Measurements from ENCODE around the gene PCDHGA6.
"Not testable (repeated sequence)": the region's sequence is repeated elsewhere in the genome, so short reads cannot be mapped to it uniquely, and the experiment has no call there.

The PCDHGA6 gene

DNA sequence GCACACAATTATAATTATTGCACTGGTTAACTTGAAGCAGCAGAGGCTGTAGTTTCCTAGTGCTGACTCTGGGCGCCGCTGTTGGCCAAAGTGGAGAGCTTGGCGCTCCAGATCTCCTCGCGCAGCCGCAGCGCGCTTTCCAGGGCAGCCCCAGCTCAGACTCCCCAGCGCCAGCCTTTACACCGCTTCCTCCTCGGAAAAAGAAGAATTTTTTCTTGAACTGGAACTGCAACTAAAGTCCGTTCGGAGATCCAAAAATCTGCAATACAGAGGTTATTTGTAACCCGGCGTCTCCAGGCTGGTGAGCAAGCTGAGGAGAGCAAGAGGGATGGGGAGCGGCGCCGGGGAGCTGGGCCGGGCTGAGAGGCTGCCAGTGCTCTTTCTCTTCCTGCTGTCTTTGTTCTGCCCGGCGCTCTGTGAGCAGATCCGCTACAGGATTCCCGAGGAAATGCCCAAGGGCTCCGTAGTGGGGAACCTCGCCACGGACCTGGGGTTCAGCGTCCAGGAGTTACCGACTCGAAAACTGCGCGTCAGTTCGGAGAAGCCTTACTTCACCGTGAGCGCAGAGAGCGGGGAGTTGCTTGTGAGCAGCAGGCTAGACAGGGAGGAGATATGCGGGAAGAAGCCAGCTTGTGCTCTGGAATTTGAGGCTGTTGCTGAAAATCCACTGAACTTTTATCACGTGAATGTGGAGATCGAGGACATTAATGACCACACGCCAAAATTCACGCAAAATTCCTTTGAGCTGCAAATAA lies 14.0 kb downstream of the PCDHGA6 start, which contains the start of gene PCDHGB4:
Gene PCDHGB4, plus strand, starts transcription at position 142 of the 755 bp plus-strand sequence. Its CDS starts 187 bp downstream, at position 329.
- H3K4me3 ChIP-seq (ENCODE audit: low read length); H3K27me3 ChIP-seq (ENCODE audit: control insufficient read depth, insufficient read depth, low read length); H3K4me1 ChIP-seq (ENCODE audit: control insufficient read depth, low read depth, low read length); H3K9ac ChIP-seq (ENCODE audit: low read length); H3K27ac ChIP-seq (ENCODE audit: low read length); H3K36me3 ChIP-seq (ENCODE audit: control insufficient read depth, low read depth, low read length): not testable (repeated sequence)
- H3K9me3 ChIP-seq (ENCODE audit: control insufficient read depth, low read depth, low read length), result peaks cover 49% of the 10 kb centered on the region

DNA sequence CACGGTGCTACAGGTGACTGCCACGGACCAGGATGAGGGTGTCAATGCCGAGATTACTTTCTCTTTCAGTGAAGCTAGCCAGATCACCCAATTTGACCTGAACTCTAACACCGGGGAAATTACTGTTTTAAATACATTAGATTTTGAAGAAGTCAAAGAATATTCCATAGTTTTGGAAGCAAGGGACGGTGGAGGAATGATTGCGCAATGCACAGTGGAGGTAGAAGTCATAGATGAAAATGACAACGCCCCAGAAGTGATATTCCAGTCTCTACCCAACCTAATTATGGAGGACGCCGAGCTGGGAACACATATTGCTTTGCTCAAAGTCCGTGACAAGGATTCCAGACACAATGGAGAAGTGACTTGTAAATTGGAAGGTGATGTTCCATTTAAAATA lies 15.0 kb downstream of the PCDHGA6 start:
- Histone ChIP-seq H3K27me3 (ENCODE audit: control insufficient read depth, insufficient read depth, low read length) (no peaks in the 10 kb centered on the region), H3K9me3 (ENCODE audit: control insufficient read depth, low read depth, low read length) (peaks cover 40% of the 10 kb centered on the region), H3K4me3 (ENCODE audit: low read length) (no peak overlapping the region), H3K4me1 (ENCODE audit: control insufficient read depth, low read depth, low read length) (no peaks in the 10 kb centered on the region), H3K36me3 (ENCODE audit: control insufficient read depth, low read depth, low read length) (no peaks in the 10 kb centered on the region), H3K27ac (ENCODE audit: low read length) (no peak overlapping the region), H3K9ac (ENCODE audit: low read length) (no peak overlapping the region)

DNA sequence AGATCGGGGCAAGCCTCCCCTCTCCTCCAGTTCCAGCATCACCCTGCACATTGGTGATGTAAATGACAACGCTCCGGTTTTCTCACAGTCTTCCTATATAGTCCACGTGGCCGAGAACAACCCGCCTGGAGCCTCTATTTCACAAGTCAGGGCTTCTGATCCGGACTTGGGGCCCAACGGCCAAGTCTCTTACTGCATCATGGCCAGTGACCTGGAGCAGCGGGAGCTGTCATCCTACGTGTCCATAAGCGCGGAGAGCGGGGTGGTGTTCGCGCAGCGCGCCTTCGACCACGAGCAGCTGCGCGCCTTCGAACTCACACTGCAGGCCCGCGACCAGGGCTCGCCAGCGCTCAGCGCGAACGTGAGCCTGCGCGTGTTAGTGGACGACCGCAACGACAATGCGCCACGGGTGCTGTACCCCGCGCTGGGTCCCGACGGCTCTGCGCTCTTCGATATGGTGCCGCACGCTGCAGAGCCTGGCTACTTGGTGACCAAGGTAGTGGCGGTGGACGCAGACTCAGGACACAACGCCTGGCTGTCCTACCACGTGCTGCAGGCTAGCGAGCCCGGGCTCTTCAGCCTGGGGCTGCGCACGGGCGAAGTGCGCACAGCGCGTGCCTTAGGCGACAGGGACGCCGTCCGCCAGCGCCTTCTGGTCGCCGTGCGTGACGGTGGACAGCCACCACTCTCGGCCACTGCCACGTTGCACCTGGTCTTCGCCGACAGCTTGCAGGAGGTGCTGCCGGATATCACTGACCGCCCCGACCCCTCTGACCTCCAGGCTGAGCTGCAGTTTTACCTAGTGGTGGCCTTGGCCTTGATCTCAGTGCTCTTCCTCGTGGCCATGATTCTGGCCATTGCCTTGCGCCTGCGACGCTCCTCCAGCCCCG lies 15.7 kb downstream of the PCDHGA6 start:
- Histone ChIP-seq H3K4me3 (ENCODE audit: low read length) (no peak overlapping the region), H3K9ac (ENCODE audit: low read length) (no peak overlapping the region), H3K9me3 (ENCODE audit: control insufficient read depth, low read depth, low read length) (peaks cover 40% of the 10 kb centered on the region), H3K27ac (ENCODE audit: low read length) (no peak overlapping the region), H3K4me1 (ENCODE audit: control insufficient read depth, low read depth, low read length) (no peaks in the 10 kb centered on the region), H3K27me3 (ENCODE audit: control insufficient read depth, insufficient read depth, low read length) (no peaks in the 10 kb centered on the region), H3K36me3 (ENCODE audit: control insufficient read depth, low read depth, low read length) (no peaks in the 10 kb centered on the region)

DNA sequence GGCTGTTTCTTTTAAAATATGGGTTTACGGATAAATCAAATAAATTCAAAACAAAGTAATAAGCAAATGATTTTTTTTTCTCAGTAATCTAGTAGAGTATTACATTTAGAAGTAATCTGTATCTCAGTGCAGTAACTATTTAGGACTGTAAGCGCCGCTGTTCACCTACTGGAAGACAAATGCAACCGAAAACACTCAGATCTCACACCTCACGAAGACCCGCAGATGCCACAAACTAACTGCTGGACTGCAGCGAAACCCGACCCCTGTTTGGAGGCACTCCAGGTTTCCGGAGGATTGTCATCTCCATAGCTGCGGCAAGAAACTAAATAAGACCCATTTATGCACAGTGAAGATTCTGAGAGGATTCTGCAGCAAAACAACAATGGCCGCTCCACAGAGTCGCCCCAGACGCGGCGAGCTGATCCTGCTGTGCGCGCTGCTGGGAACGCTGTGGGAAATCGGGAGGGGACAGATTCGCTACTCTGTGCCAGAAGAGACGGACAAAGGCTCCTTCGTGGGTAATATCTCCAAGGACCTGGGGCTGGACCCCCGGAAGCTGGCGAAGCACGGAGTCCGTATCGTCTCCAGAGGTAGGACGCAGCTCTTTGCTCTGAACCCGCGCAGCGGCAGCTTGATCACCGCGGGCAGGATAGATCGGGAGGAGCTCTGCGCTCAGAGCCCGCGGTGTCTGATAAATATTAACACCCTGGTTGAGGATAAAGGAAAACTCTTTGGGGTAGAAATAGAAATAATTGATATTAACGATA lies 18.9 kb downstream of the PCDHGA6 start, which contains the start of gene PCDHGA8:
Gene PCDHGA8, plus strand, starts transcription at position 205 of the 770 bp plus-strand sequence. Its CDS starts 181 bp downstream, at position 386.
- Histone ChIP-seq H3K36me3 (ENCODE audit: control insufficient read depth, low read depth, low read length) (no peaks in the 10 kb centered on the region), H3K9me3 (ENCODE audit: control insufficient read depth, low read depth, low read length) (peaks cover 34% of the 10 kb centered on the region), H3K27ac (ENCODE audit: low read length) (no peak within 1 kb of the TSS), H3K4me1 (ENCODE audit: control insufficient read depth, low read depth, low read length) (no peaks in the 10 kb centered on the region), H3K9ac (ENCODE audit: low read length) (no peak within 1 kb of the TSS), H3K4me3 (ENCODE audit: low read length) (no peak within 1 kb of the TSS), H3K27me3 (ENCODE audit: control insufficient read depth, insufficient read depth, low read length) (no peaks in the 10 kb centered on the region)

DNA sequence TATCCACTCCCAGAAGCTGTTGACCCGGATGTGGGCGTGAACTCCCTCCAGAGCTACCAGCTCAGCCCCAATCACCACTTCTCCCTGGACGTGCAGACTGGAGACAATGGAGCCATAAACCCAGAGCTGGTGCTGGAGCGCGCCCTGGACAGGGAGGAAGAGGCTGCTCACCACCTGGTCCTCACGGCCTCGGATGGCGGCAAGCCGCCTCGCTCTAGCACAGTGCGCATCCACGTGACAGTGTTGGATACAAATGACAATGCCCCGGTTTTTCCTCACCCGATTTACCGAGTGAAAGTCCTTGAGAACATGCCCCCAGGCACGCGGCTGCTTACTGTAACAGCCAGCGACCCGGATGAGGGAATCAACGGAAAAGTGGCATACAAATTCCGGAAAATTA lies 19.6 kb downstream of the PCDHGA6 start:
- no peak overlapping the region for H3K9ac ChIP-seq (ENCODE audit: low read length)
- no peaks in the 10 kb centered on the region for H3K27me3 ChIP-seq (ENCODE audit: control insufficient read depth, insufficient read depth, low read length)
- no peak overlapping the region for H3K4me3 ChIP-seq (ENCODE audit: low read length)
- no peak overlapping the region for H3K27ac ChIP-seq (ENCODE audit: low read length)
- H3K36me3 ChIP-seq (ENCODE audit: control insufficient read depth, low read depth, low read length), result no peaks in the 10 kb centered on the region
- no peaks in the 10 kb centered on the region for H3K4me1 ChIP-seq (ENCODE audit: control insufficient read depth, low read depth, low read length)
- peaks cover 33% of the 10 kb centered on the region for H3K9me3 ChIP-seq (ENCODE audit: control insufficient read depth, low read depth, low read length)

DNA sequence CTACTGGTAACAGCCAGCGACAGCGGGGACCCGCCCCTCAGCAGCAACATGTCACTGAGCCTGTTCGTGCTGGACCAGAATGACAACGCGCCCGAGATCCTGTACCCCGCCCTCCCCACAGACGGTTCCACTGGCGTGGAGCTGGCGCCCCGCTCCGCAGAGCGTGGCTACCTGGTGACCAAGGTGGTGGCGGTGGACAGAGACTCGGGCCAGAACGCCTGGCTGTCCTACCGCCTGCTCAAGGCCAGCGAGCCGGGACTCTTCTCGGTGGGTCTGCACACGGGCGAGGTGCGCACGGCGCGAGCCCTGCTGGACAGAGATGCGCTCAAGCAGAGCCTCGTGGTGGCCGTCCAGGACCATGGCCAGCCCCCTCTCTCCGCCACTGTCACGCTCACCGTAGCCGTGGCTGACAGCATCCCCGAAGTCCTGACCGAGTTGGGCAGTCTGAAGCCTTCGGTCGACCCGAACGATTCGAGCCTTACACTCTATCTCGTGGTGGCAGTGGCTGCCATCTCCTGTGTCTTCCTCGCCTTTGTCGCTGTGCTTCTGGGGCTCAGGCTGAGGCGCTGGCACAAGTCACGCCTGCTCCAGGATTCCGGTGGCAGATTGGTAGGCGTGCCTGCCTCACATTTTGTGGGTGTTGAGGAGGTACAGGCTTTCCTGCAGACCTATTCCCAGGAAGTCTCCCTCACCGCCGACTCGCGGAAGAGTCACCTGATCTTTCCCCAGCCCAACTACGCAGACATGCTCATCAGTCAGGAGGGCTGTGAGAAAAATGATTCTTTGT lies 20.9 kb downstream of the PCDHGA6 start:
- H3K9me3 ChIP-seq (ENCODE audit: control insufficient read depth, low read depth, low read length), result peaks cover 34% of the 10 kb centered on the region
- not testable (repeated sequence) for H3K36me3 ChIP-seq (ENCODE audit: control insufficient read depth, low read depth, low read length); H3K4me3 ChIP-seq (ENCODE audit: low read length); H3K27ac ChIP-seq (ENCODE audit: low read length); H3K9ac ChIP-seq (ENCODE audit: low read length); H3K4me1 ChIP-seq (ENCODE audit: control insufficient read depth, low read depth, low read length); H3K27me3 ChIP-seq (ENCODE audit: control insufficient read depth, insufficient read depth, low read length)

DNA sequence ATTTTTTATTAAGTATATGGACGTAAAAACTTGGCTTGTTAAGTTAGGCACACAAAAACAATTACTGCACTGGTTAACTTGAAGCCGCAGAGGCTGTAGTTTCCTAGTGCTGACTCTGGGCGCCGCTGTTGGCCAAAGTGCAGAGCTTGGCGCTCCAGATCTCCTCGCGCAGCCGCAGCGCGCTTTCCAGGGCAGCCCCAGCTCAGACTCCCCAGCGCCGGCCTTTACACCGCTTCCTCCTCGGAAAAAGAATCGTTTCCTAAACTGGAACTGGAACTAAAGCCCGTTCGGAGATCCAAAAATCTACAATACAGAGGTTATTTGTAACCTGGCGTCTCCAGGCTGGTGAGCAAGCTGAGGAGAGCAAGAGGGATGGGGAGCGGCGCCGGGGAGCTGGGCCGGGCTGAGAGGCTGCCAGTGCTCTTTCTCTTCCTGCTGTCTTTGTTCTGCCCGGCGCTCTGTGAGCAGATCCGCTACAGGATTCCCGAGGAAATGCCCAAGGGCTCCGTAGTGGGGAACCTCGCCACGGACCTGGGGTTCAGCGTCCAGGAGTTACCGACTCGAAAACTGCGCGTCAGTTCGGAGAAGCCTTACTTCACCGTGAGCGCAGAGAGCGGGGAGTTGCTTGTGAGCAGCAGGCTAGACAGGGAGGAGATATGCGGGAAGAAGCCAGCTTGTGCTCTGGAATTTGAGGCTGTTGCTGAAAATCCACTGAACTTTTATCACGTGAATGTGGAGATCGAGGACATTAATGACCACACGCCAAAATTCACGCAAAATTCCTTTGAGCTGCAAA lies 24.3 kb downstream of the PCDHGA6 start, which contains the start of gene PCDHGB5:
Gene PCDHGB5, plus strand, starts transcription at position 192 of the 796 bp plus-strand sequence. Its CDS starts 181 bp downstream, at position 373.
- H3K9ac ChIP-seq (ENCODE audit: low read length); H3K4me3 ChIP-seq (ENCODE audit: low read length); H3K27ac ChIP-seq (ENCODE audit: low read length); H3K27me3 ChIP-seq (ENCODE audit: control insufficient read depth, insufficient read depth, low read length); H3K4me1 ChIP-seq (ENCODE audit: control insufficient read depth, low read depth, low read length); H3K36me3 ChIP-seq (ENCODE audit: control insufficient read depth, low read depth, low read length): not testable (repeated sequence)
- peaks cover 24% of the 10 kb centered on the region for H3K9me3 ChIP-seq (ENCODE audit: control insufficient read depth, low read depth, low read length)

DNA sequence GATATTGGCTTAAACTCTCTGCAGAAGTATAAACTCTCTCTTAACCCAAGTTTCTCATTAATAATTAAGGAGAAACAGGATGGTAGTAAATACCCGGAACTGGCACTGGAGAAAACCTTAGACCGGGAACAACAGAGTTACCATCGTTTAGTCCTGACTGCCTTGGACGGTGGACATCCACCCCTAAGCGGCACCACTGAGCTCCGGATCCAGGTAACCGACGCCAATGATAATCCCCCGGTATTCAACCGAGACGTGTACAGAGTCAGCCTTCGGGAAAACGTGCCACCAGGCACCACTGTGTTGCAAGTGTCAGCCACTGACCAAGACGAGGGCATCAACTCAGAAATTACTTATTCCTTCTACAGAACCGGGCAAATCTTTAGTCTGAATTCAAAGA lies 24.9 kb downstream of the PCDHGA6 start:
- Histone ChIP-seq H3K9ac (ENCODE audit: low read length) (no peak overlapping the region), H3K27ac (ENCODE audit: low read length) (no peak overlapping the region), H3K9me3 (ENCODE audit: control insufficient read depth, low read depth, low read length) (peaks cover 24% of the 10 kb centered on the region), H3K36me3 (ENCODE audit: control insufficient read depth, low read depth, low read length) (no peaks in the 10 kb centered on the region), H3K4me1 (ENCODE audit: control insufficient read depth, low read depth, low read length) (no peaks in the 10 kb centered on the region), H3K4me3 (ENCODE audit: low read length) (no peak overlapping the region), H3K27me3 (ENCODE audit: control insufficient read depth, insufficient read depth, low read length) (no peaks in the 10 kb centered on the region)

DNA sequence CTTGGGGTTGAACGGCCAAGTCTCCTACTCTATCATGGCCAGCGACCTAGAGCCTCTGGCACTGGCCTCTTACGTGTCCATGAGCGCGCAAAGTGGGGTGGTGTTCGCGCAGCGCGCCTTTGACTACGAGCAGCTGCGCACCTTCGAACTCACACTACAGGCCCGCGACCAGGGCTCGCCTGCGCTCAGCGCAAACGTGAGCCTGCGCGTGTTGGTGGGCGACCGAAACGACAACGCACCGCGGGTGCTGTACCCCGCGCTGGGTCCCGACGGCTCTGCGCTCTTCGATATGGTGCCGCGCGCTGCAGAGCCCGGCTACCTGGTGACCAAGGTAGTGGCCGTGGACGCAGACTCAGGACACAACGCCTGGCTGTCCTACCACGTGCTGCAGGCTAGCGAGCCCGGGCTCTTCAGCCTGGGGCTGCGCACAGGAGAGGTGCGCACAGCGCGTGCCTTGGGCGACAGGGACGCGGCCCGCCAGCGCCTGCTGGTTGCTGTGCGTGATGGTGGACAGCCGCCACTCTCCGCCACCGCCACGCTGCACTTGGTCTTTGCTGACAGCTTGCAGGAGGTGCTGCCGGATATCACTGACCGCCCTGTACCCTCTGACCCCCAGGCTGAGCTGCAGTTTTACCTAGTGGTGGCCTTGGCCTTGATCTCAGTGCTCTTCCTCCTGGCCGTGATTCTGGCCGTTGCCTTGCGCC lies 26.0 kb downstream of the PCDHGA6 start:
- no peaks in the 10 kb centered on the region for H3K27me3 ChIP-seq (ENCODE audit: control insufficient read depth, insufficient read depth, low read length)
- peaks cover 19% of the 10 kb centered on the region for H3K9me3 ChIP-seq (ENCODE audit: control insufficient read depth, low read depth, low read length)
- H3K4me3 ChIP-seq (ENCODE audit: low read length), result no peak overlapping the region
- H3K9ac ChIP-seq (ENCODE audit: low read length), result no peak overlapping the region
- H3K4me1 ChIP-seq (ENCODE audit: control insufficient read depth, low read depth, low read length), result no peaks in the 10 kb centered on the region
- no peaks in the 10 kb centered on the region for H3K36me3 ChIP-seq (ENCODE audit: control insufficient read depth, low read depth, low read length)
- no peak overlapping the region for H3K27ac ChIP-seq (ENCODE audit: low read length)

Measured in iPS-18a (cell line).